ENCODE data around the gene DHX36.

DHX36 gene

DNA sequence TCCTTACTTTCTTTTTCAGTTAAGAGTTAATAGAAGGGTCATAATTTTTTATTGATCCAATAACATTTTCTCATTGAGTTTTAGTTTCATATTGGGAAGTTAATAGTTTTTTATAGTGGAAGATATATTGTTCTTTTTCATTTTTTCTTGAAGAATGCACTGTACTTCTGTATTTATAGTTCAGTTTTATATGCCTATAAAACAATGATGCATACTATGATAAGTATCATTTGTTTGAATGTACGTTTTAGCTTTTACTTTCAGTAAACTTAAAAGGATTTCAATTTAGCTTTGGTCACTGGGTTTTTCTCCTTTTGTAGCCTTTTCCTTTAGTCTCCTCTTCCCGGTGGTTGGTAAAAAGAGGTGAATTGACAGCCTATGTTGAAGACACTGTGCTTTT, 98.8 kb downstream of the DHX36 start:
- DNase-seq (ENCODE audit: low spot score) (no peak), FAIRE-seq (no peak)

DNA sequence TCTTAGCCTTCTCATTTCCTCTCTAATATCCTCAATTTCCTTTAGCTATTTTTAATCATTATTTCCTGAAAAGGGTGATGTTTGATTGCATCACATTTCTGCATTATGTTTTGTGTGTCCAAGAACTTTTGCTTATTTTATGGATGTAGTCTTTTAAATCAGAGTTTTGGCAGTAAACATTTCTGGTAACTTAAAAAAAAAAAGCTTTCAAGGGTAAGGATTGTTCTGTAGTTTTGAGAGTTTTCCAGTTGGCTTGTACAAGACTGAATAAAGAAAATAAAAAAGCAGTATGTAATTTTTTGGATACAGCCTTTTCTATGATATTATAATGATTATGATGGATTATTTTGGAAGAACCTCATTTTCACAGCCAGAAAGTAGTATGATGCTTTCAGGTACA, 99.4 kb downstream of the DHX36 start:
- no peak for DNase-seq (ENCODE audit: low spot score)
- no peak for FAIRE-seq

DNA sequence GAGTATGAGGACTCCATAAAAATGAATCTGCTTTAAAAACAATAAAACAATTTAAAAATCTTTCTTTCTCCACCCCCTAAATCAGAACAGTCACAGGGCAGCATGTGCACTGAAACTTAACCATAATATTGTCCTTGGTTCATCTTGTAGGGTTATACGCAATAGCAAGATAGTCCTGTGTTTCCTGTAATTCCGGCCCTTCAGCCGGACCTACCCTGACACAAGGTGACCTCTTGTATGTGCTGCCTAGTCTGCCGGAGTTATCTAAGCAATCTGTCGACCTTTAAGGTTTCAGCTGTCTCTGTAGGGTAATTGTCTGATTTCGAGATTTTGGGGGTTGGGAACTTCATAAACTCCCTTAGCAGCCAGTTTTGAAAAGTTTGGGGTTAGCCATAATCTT, 99.9 kb downstream of the DHX36 start:
- FAIRE-seq (no peak), DNase-seq (ENCODE audit: low spot score) (no peak)

DNA sequence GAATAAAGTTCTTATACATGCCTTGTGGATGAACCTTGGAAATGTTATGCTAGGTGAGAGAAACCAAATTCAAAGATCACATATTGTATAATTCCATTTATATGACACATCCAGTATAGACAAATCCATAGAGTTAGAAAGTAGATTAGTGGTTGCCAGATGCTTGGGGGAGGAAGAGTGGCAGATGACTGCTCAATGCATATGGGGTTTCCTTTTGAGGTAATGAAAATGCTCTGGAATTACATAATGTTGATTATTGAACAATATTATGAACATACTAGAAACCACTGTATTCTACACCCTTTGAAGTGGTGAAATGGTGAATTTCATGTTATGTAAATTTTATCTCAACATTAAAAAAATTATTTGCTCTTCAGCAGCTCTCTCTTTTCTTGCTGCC, 100.8 kb downstream of the DHX36 start:
- FAIRE-seq, result no peak
- DNase-seq (ENCODE audit: low spot score), result no peak

All from urothelium cell line (cell line).